MM.1S (cell line): ENCODE data around the gene IFI44.

ENCODE experiments used
- CTCF ChIP-seq: fragments of 300-600 bp; sonication (generic); IDR thresholded peaks from 2 replicates; pipeline ENCODE4 v1.5.1; 2016; ENCODE audit warnings: antibody characterized with exemption, low read length, mixed read lengths
- EZH2 ChIP-seq: fragments of 300-600 bp; sonication (generic); optimal IDR thresholded peaks from 2 replicates; pipeline ENCODE3; 2017; ENCODE audit warnings: low read depth, mild to moderate bottlenecking, antibody characterized with exemption, low read length, mixed read lengths
- EZH2phosphoT487 ChIP-seq: fragments of 300-600 bp; sonication (generic); IDR thresholded peaks from 2 replicates; pipeline ENCODE4 v1.6.1; 2018; ENCODE audit warnings: antibody characterized with exemption, low read length

GRCh38 chr1:78641558-78641957 is 8.1 kb upstream of the IFI44 start:
- TF ChIP-seq CTCF (no peak), EZH2 (no peak), EZH2phosphoT487 (no peak)
